Measurements from ENCODE around the gene SLC6A13.

Gene SLC6A13

GRCh38 chr12:175759-176158 is 86.9 kb downstream of the SLC6A13 start:
- DNase-seq: no peak

- no peak for DNase-seq
Measured at GRCh38 chr12:175250-175649, 87.4 kb downstream of the SLC6A13 start.

- DNase-seq: no peak
Measured at GRCh38 chr12:174596-174995, 88.0 kb downstream of the SLC6A13 start.

- DNase-seq: no peak
Measured at GRCh38 chr12:174124-174523, 88.5 kb downstream of the SLC6A13 start.

- DNase-seq: no peak
Measured at GRCh38 chr12:172732-173161, 89.9 kb downstream of the SLC6A13 start.

- DNase-seq: no peak
Measured at GRCh38 chr12:171743-172676, 90.6 kb downstream of the SLC6A13 start.

GRCh38 chr12:171276-171675 is 91.4 kb downstream of the SLC6A13 start:
- no peak for DNase-seq
